Right lobe of liver (tissue), 4 donors: Measurements from ENCODE around the gene MYH15.

Experiments used
- CTCF ChIP-seq, 4 donors: fragments of 200-600 bp in 3 of 4; fragments of 450-650 bp in 1 of 4; IDR thresholded peaks; one replicate each; pipeline versions ENCODE4 v1.5.1 to v1.8.0; 2016 to 2022; ENCODE audit warnings: antibody characterized with exemption in 4 of 4, mild to moderate bottlenecking in 2 of 4
- POLR2A ChIP-seq: fragments of 450-650 bp; IDR thresholded peaks from one replicate; pipeline ENCODE4 v1.6.1; 2017; ENCODE audit warnings: antibody characterized with exemption, mild to moderate bottlenecking
- donor health status: DM: no; HTN: no; CAD: no.
- donor health status: DM: no; HTN: no; CAD: no.
- donor health status: DM: no; HTN: yes; CAD: no.

GRCh38 chr3:108495717-108496116, 14.7 kb downstream of the MYH15 start:
- TF ChIP-seq CTCF (IDR thresholded peaks at IDR 0.05) (no peak), POLR2A (no peak)
